Fibroblast of lung (primary cell): ENCODE data around the gene PATJ. TPM values are rescaled to one million over a fixed set of nuclear protein-coding genes. Genes with fewer than 3 reads are reported as not detected.

Experiments
- DNase-seq, 2 donors: peaks; one replicate each; pipeline versions ENCODE4 v3.0.0 to v3.0.0-alpha.2; 2010; ENCODE audit warnings: low read depth in 2 of 2
- H2AFZ ChIP-seq: 2 replicates; pipeline ENCODE4 v1.5.1; 2012; ENCODE audit warnings: low read length, control low read depth, inconsistent platforms
- H3K27ac ChIP-seq: 2 replicates; pipeline ENCODE4 v1.5.1; 2011; ENCODE audit warnings: low read length, control low read depth; ENCODE audit not compliant: insufficient read depth
- H3K27me3 ChIP-seq: 2 replicates; pipeline ENCODE4 v1.5.1; 2011; ENCODE audit warnings: mild to moderate bottlenecking, low read length; ENCODE audit not compliant: control insufficient read depth, insufficient read depth
- H3K36me3 ChIP-seq: 2 replicates; pipeline ENCODE4 v1.5.1; 2011; ENCODE audit warnings: low read length; ENCODE audit not compliant: control insufficient read depth, insufficient read depth
- H3K4me1 ChIP-seq: 2 replicates; pipeline ENCODE4 v1.5.1; 2011; ENCODE audit warnings: low read length; ENCODE audit not compliant: control insufficient read depth, insufficient read depth; ENCODE audit errors: extremely low read depth
- H3K4me2 ChIP-seq: 2 replicates; pipeline ENCODE4 v1.5.1; 2011; ENCODE audit warnings: low read length, control low read depth; ENCODE audit not compliant: insufficient read depth; ENCODE audit errors: extremely low read depth
- H3K4me3 ChIP-seq, 4 experiments: fragments of 200-600 bp in 1 of 4; sonication (generic) in 1 of 4; replicated peaks in 1 of 4; 2 replicates each; pipeline ENCODE4 v1.5.1; 2011 to 2016; ENCODE audit warnings: low read length in 4 of 4, low read depth in 3 of 4, mild to moderate bottlenecking in 3 of 4, control low read depth in 2 of 4, inconsistent platforms in 1 of 4, mixed read lengths in 1 of 4; ENCODE audit not compliant: insufficient read depth in 1 of 4; ENCODE audit errors: control extremely low read depth in 1 of 4
- H3K79me2 ChIP-seq: 2 replicates; pipeline ENCODE4 v1.5.1; 2012; ENCODE audit warnings: mild to moderate bottlenecking, low read length, inconsistent platforms; ENCODE audit not compliant: control insufficient read depth, insufficient read depth
- H3K9ac ChIP-seq: 2 replicates; pipeline ENCODE4 v1.5.1; 2011; ENCODE audit warnings: mild to moderate bottlenecking, low read length, control low read depth; ENCODE audit not compliant: insufficient read depth
- H3K9me3 ChIP-seq: 2 replicates; pipeline ENCODE4 v1.5.1; 2012; ENCODE audit warnings: low read depth, low read length; ENCODE audit not compliant: control insufficient read depth, insufficient read depth
- H4K20me1 ChIP-seq: 2 replicates; pipeline ENCODE4 v1.5.1; 2011; ENCODE audit warnings: low read length; ENCODE audit not compliant: control insufficient read depth, insufficient read depth; ENCODE audit errors: extremely low read depth
- EZH2 ChIP-seq: IDR thresholded peaks from 2 replicates; pipeline ENCODE4 v1.5.1; 2012; ENCODE audit warnings: low read length, control low read depth, mild to moderate bottlenecking; ENCODE audit errors: missing control alignments
- polyA plus RNA-seq, 2 donors: library from polyadenylated mRNA; depleted of rRNA in 1 of 2; stranded (reverse) in 1 of 2; unstranded in 1 of 2; fragments of >200 nt; gene quantifications; 2 replicates each; pipeline ENCODE4 v1.2.1, GENCODE V29; 2011 to 2012; ENCODE audit warnings: missing spikeins in 1 of 2
- total RNA-seq: library from RNA; depleted of rRNA; stranded (reverse); fragments of >200 nt; gene quantifications from 2 replicates; pipeline ENCODE4 v1.2.1, GENCODE V29; 2014
- TF ChIP-seq, protein P1 (sequence below), 2 donors: IDR thresholded peaks in 1 of 2; conservative IDR thresholded peaks in 1 of 2; 1 replicate in 1 of 2; 2 replicates in 1 of 2; pipeline ENCODE4 v1.5.1; 2011 to 2012; ENCODE audit warnings: low read length in 2 of 2, control low read depth in 1 of 2, inconsistent platforms in 1 of 2, low read depth in 1 of 2, mild to moderate bottlenecking in 1 of 2

The PATJ gene
- total and polyA plus RNA-seq, 2 donors (not counting 1 experiment from before 2014, with no cell fraction given) = 2.5 to 12.4 TPM

DNA sequence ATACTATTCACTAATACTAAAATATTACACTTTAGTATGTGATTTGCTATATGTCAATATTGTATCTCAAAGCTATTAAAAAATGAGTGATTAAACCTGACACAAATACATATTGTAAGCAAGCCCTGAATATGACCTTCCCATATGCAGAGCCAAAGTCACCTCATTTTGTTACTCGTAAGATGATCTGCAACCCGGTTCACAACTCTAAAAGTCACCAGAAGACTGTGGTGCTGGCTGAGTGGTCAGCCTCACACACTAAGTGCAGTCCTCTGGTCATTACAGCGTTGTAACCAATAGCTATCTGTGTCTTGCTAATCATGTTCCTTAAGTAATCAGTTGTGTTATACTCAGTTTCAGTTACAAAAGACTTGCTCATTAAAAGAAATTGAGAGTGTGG is 254.8 kb downstream of the PATJ start:
- Histone ChIP-seq H3K36me3 (no peaks in the 10 kb centered on the region), H3K4me3 (no peak overlapping the region), H3K4me2 (no peak overlapping the region), H2AFZ (no peak overlapping the region), H3K27me3 (no peaks in the 10 kb centered on the region), H3K27ac (no peak overlapping the region), H3K9me3 (no peaks in the 10 kb centered on the region), H3K9ac (no peak overlapping the region), H3K79me2 (no peaks in the 10 kb centered on the region), H3K4me1 (no peaks in the 10 kb centered on the region), H4K20me1 (no peaks in the 10 kb centered on the region)
- no peak for TF ChIP-seq EZH2
- TF ChIP-seq, protein P1, sequence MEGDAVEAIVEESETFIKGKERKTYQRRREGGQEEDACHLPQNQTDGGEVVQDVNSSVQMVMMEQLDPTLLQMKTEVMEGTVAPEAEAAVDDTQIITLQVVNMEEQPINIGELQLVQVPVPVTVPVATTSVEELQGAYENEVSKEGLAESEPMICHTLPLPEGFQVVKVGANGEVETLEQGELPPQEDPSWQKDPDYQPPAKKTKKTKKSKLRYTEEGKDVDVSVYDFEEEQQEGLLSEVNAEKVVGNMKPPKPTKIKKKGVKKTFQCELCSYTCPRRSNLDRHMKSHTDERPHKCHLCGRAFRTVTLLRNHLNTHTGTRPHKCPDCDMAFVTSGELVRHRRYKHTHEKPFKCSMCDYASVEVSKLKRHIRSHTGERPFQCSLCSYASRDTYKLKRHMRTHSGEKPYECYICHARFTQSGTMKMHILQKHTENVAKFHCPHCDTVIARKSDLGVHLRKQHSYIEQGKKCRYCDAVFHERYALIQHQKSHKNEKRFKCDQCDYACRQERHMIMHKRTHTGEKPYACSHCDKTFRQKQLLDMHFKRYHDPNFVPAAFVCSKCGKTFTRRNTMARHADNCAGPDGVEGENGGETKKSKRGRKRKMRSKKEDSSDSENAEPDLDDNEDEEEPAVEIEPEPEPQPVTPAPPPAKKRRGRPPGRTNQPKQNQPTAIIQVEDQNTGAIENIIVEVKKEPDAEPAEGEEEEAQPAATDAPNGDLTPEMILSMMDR (conservative IDR thresholded peaks at IDR 0.05 in 1 of 2, IDR thresholded peaks at IDR 0.05 in 1 of 2; ENCODE audit: low read depth in 1 of 2, low read length in 2 of 2) = no peak
- DNase-seq = no peak

DNA sequence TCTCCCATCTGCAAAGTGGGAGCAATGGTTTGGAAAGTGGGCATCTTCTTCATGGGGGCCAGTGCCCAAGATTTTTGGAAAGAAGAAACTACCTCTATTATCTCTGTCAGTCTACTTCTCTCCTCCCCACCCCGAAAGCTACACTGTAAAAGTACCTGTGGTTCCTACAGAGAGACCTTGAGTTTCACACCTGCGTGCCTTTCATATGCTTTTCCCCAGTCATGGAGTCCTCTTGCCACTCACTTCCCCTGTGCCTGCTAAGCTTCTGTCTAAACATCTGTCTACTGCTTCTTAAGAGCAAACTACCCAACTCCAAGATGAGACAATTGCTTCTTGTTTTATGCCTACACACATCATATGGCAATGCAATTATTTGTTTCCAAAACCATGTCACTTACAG is 261.5 kb downstream of the PATJ start:
- H4K20me1 ChIP-seq = no peaks in the 10 kb centered on the region
- H2AFZ ChIP-seq = no peak overlapping the region
- no peak overlapping the region for H3K4me3 ChIP-seq
- H3K36me3 ChIP-seq = no peaks in the 10 kb centered on the region
- no peak overlapping the region for H3K9ac ChIP-seq
- H3K9me3 ChIP-seq = no peaks in the 10 kb centered on the region
- H3K4me2 ChIP-seq = no peak overlapping the region
- TF ChIP-seq, protein P1 (conservative IDR thresholded peaks at IDR 0.05 in 1 of 2, IDR thresholded peaks at IDR 0.05 in 1 of 2; ENCODE audit: low read depth in 1 of 2, low read length in 2 of 2) = no peak
- TF ChIP-seq EZH2 = no peak
- H3K27me3 ChIP-seq = no peaks in the 10 kb centered on the region
- no peaks in the 10 kb centered on the region for H3K4me1 ChIP-seq
- DNase-seq = no peak
- H3K27ac ChIP-seq = no peak overlapping the region
- H3K79me2 ChIP-seq = no peaks in the 10 kb centered on the region

DNA sequence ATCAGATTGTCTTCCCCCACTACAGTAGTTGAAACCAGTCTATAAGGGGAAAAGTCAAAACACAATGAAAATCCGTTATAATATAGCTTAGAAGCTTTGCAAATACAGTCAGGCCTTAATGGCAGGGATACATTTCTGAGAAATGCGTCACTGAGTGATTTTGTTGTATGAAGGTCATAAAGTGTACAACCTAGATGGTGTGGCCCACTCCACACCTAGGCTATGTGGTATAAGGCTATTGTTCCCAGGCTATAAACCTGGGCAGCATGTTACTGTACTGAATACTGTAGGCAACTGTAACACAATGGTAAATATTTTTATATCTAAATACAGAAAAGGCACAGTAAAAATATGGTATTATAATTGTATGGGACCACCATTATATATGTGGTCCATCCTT is 264.4 kb downstream of the PATJ start:
- Histone ChIP-seq H3K79me2 (no peaks in the 10 kb centered on the region), H3K4me1 (no peaks in the 10 kb centered on the region), H3K36me3 (no peaks in the 10 kb centered on the region), H3K27ac (no peak overlapping the region), H3K9me3 (no peaks in the 10 kb centered on the region), H4K20me1 (no peaks in the 10 kb centered on the region), H3K4me3 (no peak overlapping the region), H2AFZ (no peak overlapping the region), H3K4me2 (no peak overlapping the region), H3K9ac (no peak overlapping the region), H3K27me3 (no peaks in the 10 kb centered on the region)
- no peak for TF ChIP-seq EZH2
- TF ChIP-seq, protein P1 (conservative IDR thresholded peaks at IDR 0.05 in 1 of 2, IDR thresholded peaks at IDR 0.05 in 1 of 2; ENCODE audit: low read depth in 1 of 2, low read length in 2 of 2) = no peak
- DNase-seq = no peak
